ENCODE measurements around the gene HNRNPU. TPM values are rescaled to one million over a fixed set of nuclear protein-coding genes. Genes with fewer than 3 reads are reported as not detected.

The HNRNPU gene
- total and polyA plus RNA-seq, 2 of the 13 experiments (the other 11 are each of a cell fraction or from before 2014, with no cell fraction given), result 101 to 508 TPM

DNA sequence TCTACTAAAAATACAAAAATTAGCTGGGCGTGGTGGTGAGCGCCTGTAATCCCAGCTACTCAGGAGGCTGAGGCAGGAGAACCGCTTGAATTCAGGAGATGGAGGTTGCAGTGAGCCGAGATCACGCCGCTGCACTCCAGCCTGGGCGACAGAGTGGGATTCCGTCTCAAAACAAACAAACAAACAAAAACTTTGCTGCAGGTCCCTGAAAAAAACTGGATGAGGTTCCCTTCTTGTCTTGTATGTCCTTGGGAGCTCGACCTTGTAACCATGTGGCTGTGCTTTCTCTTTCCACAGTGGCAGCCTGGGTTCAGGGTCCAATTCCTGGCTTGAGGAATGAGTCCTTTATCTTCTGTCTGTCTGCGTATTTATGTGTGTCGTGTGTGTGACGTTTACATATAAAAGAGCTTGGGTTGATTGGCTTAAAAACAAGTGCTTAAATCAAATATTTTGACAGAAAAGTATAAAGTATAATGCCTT, 46.9 kb downstream of the HNRNPU start (continued):
- TF ChIP-seq, protein P1, sequence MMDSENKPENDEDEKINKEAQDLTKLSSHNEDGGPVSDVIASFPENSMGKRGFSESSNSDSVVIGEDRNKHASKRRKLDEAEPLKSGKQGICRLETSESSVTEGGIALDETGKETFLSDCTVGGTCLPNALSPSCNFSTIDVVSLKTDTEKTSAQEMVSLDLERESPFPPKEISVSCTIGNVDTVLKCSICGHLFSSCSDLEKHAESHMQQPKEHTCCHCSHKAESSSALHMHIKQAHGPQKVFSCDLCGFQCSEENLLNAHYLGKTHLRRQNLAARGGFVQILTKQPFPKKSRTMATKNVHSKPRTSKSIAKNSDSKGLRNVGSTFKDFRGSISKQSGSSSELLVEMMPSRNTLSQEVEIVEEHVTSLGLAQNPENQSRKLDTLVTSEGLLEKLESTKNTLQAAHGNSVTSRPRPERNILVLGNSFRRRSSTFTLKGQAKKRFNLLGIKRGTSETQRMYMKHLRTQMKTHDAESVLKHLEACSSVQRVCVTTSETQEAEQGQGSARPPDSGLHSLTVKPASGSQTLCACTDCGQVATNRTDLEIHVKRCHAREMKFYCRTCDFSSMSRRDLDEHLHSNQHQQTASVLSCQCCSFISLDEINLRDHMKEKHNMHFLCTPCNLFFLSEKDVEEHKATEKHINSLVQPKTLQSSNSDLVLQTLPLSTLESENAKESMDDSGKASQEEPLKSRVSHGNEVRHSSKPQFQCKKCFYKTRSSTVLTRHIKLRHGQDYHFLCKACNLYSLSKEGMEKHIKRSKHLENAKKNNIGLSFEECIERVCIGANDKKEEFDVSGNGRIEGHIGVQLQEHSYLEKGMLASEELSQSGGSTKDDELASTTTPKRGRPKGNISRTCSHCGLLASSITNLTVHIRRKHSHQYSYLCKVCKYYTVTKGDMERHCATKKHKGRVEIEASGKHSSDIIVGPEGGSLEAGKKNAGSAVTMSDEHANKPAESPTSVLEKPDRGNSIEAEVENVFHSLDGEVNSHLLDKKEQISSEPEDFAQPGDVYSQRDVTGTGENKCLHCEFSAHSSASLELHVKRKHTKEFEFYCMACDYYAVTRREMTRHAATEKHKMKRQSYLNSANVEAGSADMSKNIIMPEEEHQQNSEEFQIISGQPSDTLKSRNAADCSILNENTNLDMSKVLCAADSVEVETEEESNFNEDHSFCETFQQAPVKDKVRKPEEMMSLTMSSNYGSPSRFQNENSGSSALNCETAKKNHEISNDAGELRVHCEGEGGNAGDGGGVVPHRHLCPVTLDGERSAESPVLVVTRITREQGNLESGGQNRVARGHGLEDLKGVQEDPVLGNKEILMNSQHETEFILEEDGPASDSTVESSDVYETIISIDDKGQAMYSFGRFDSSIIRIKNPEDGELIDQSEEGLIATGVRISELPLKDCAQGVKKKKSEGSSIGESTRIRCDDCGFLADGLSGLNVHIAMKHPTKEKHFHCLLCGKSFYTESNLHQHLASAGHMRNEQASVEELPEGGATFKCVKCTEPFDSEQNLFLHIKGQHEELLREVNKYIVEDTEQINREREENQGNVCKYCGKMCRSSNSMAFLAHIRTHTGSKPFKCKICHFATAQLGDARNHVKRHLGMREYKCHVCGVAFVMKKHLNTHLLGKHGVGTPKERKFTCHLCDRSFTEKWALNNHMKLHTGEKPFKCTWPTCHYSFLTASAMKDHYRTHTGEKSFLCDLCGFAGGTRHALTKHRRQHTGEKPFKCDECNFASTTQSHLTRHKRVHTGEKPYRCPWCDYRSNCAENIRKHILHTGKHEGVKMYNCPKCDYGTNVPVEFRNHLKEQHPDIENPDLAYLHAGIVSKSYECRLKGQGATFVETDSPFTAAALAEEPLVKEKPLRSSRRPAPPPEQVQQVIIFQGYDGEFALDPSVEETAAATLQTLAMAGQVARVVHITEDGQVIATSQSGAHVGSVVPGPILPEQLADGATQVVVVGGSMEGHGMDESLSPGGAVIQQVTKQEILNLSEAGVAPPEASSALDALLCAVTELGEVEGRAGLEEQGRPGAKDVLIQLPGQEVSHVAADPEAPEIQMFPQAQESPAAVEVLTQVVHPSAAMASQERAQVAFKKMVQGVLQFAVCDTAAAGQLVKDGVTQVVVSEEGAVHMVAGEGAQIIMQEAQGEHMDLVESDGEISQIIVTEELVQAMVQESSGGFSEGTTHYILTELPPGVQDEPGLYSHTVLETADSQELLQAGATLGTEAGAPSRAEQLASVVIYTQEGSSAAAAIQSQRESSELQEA (CRISPR knock-in tag; IDR thresholded peaks at IDR 0.05; ENCODE audit: not compliant biosample characterization), result no peak
- TF ChIP-seq TAF1 (CRISPR knock-in tag; IDR thresholded peaks at IDR 0.05) (no peak), SNAI1 (CRISPR knock-in tag; IDR thresholded peaks at IDR 0.05; ENCODE audit: borderline replicate concordance) (no peak), TBX2 (CRISPR knock-in tag; IDR thresholded peaks at IDR 0.05; ENCODE audit: borderline replicate concordance) (peak; percentile 42; the same call in 1 of the 2 replicates), FOXK1 (CRISPR knock-in tag; IDR thresholded peaks at IDR 0.05; ENCODE audit: borderline replicate concordance, low read depth) (peak; percentile 21; the same call in 1 of the 2 replicates), PHF5A (CRISPR knock-in tag; IDR thresholded peaks at IDR 0.05; ENCODE audit: low read depth, unreplicated experiment) (no peak), ZNF256 (CRISPR knock-in tag; conservative IDR thresholded peaks at IDR 0.05) (no peak), EED (CRISPR knock-in tag; IDR thresholded peaks at IDR 0.05) (no peak), ETV6 (CRISPR knock-in tag; conservative IDR thresholded peaks at IDR 0.05) (no peak), CREB1 (IDR thresholded peaks at IDR 0.05) (peak; percentile 83), CREB1 (CRISPR knock-in tag; IDR thresholded peaks at IDR 0.05) (peak; percentile 80)
- TF ChIP-seq, protein P2, sequence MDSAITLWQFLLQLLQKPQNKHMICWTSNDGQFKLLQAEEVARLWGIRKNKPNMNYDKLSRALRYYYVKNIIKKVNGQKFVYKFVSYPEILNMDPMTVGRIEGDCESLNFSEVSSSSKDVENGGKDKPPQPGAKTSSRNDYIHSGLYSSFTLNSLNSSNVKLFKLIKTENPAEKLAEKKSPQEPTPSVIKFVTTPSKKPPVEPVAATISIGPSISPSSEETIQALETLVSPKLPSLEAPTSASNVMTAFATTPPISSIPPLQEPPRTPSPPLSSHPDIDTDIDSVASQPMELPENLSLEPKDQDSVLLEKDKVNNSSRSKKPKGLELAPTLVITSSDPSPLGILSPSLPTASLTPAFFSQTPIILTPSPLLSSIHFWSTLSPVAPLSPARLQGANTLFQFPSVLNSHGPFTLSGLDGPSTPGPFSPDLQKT (CRISPR knock-in tag; IDR thresholded peaks at IDR 0.05; ENCODE audit: borderline replicate concordance), result no peak
- TF ChIP-seq, protein P3, sequence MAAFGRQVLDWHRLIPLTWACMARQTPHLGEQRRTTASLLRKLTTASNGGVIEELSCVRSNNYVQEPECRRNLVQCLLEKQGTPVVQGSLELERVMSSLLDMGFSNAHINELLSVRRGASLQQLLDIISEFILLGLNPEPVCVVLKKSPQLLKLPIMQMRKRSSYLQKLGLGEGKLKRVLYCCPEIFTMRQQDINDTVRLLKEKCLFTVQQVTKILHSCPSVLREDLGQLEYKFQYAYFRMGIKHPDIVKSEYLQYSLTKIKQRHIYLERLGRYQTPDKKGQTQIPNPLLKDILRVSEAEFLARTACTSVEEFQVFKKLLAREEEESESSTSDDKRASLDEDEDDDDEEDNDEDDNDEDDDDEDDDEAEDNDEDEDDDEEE (CRISPR knock-in tag; IDR thresholded peaks at IDR 0.05), result no peak
- TF ChIP-seq, protein P4, sequence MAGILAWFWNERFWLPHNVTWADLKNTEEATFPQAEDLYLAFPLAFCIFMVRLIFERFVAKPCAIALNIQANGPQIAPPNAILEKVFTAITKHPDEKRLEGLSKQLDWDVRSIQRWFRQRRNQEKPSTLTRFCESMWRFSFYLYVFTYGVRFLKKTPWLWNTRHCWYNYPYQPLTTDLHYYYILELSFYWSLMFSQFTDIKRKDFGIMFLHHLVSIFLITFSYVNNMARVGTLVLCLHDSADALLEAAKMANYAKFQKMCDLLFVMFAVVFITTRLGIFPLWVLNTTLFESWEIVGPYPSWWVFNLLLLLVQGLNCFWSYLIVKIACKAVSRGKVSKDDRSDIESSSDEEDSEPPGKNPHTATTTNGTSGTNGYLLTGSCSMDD (CRISPR knock-in tag; IDR thresholded peaks at IDR 0.05), result no peak
- TF ChIP-seq, protein P5, sequence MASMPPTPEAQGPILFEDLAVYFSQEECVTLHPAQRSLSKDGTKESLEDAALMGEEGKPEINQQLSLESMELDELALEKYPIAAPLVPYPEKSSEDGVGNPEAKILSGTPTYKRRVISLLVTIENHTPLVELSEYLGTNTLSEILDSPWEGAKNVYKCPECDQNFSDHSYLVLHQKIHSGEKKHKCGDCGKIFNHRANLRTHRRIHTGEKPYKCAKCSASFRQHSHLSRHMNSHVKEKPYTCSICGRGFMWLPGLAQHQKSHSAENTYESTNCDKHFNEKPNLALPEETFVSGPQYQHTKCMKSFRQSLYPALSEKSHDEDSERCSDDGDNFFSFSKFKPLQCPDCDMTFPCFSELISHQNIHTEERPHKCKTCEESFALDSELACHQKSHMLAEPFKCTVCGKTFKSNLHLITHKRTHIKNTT (CRISPR knock-in tag; IDR thresholded peaks at IDR 0.05), result no peak

Measured in HepG2 (cell line).